H1 (cell line): ENCODE results near the gene ZBTB4.

ENCODE experiments used
- HDAC2 ChIP-seq, 2 experiments: fragments of 300-600 bp in 1 of 2; sonication (generic) in 1 of 2; IDR thresholded peaks; 2 replicates each; pipeline ENCODE4 v1.6.1; 2011 to 2012; ENCODE audit warnings: low read depth in 2 of 2, low read length in 2 of 2, mild to moderate bottlenecking in 2 of 2, moderate library complexity in 2 of 2, borderline replicate concordance in 1 of 2, inconsistent platforms in 1 of 2
- KDM5A ChIP-seq: fragments of 200-600 bp; IDR thresholded peaks from 2 replicates; pipeline ENCODE4 v1.7.1; 2012; ENCODE audit warnings: mild to moderate bottlenecking, low read length, inconsistent platforms, mixed read lengths
- POLR2A ChIP-seq, 2 experiments: IDR thresholded peaks; 1 replicate in 1 of 2; 2 replicates in 1 of 2; pipeline ENCODE4 v1.6.1; 2011; ENCODE audit warnings: low read depth in 2 of 2, low read length in 2 of 2, mild to moderate bottlenecking in 2 of 2; ENCODE audit errors: control extremely low read depth in 1 of 2
- POLR2AphosphoS5 ChIP-seq: IDR thresholded peaks from 2 replicates; pipeline ENCODE4 v1.6.1; 2011; ENCODE audit warnings: low read depth, low read length
- RFX5 ChIP-seq: IDR thresholded peaks from 2 replicates; pipeline ENCODE4 v1.6.1; 2011; ENCODE audit warnings: low read depth, low read length, improper control_type of control experiment, borderline replicate concordance
- SIN3A ChIP-seq, 2 experiments: IDR thresholded peaks in 1 of 2; conservative IDR thresholded peaks in 1 of 2; 2 replicates each; pipeline ENCODE4 v1.6.1; 2011 to 2012; ENCODE audit warnings: low read length in 2 of 2, improper control_type of control experiment in 1 of 2, low read depth in 1 of 2, mild to moderate bottlenecking in 1 of 2
- TF ChIP-seq, protein P1 (sequence below), 3 experiments: IDR thresholded peaks; 1 replicate in 2 of 3; 2 replicates in 1 of 3; pipeline versions ENCODE4 v1.5.1 to v1.6.1; 2011; ENCODE audit warnings: low read length in 3 of 3, mild to moderate bottlenecking in 3 of 3, inconsistent platforms in 2 of 3, low read depth in 1 of 3, moderate library complexity in 1 of 3; ENCODE audit not compliant: insufficient read depth in 1 of 3; ENCODE audit errors: control extremely low read depth in 1 of 3

DNA sequence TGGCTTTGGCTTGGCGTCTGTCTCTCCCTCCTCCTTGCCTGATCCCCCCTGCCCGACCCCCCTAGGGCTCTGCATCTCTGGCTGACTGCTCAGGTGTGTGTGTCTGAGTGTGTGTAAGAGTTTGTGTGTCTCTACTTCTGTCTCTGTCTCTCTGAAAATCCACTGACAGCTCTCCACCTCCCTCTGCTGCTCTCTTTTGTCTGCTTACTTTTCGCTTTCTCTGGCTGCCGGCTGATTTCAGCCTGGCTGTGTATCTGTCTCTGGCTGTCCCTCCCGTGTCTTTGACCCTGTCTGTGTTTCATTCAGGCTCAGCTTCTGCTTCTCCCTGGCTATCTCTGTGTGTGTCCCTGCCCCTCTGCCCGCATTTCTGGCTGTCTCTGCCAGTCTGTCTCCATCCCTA lies 63.1 kb downstream of the ZBTB4 start:
- no peak for TF ChIP-seq POLR2AphosphoS5
- TF ChIP-seq, protein P1, sequence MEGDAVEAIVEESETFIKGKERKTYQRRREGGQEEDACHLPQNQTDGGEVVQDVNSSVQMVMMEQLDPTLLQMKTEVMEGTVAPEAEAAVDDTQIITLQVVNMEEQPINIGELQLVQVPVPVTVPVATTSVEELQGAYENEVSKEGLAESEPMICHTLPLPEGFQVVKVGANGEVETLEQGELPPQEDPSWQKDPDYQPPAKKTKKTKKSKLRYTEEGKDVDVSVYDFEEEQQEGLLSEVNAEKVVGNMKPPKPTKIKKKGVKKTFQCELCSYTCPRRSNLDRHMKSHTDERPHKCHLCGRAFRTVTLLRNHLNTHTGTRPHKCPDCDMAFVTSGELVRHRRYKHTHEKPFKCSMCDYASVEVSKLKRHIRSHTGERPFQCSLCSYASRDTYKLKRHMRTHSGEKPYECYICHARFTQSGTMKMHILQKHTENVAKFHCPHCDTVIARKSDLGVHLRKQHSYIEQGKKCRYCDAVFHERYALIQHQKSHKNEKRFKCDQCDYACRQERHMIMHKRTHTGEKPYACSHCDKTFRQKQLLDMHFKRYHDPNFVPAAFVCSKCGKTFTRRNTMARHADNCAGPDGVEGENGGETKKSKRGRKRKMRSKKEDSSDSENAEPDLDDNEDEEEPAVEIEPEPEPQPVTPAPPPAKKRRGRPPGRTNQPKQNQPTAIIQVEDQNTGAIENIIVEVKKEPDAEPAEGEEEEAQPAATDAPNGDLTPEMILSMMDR (IDR thresholded peaks at IDR 0.05; ENCODE audit: control extremely low read depth in 1 of 3, insufficient read depth in 1 of 3, low read depth in 1 of 3, low read length in 3 of 3) = no peak
- no peak for TF ChIP-seq RFX5
- TF ChIP-seq SIN3A (conservative IDR thresholded peaks at IDR 0.05 in 1 of 2, IDR thresholded peaks at IDR 0.05 in 1 of 2; ENCODE audit: low read depth in 1 of 2, low read length in 2 of 2) = no peak
- no peak for TF ChIP-seq KDM5A
- TF ChIP-seq POLR2A (IDR thresholded peaks at IDR 0.05; ENCODE audit: control extremely low read depth in 1 of 2, low read depth in 2 of 2, low read length in 2 of 2) = no peak
- TF ChIP-seq HDAC2 (IDR thresholded peaks at IDR 0.05; ENCODE audit: borderline replicate concordance in 1 of 2, low read depth in 2 of 2, low read length in 2 of 2) = no peak
